Measurements from ENCODE around the gene VKORC1L1.

VKORC1L1 gene

DNA sequence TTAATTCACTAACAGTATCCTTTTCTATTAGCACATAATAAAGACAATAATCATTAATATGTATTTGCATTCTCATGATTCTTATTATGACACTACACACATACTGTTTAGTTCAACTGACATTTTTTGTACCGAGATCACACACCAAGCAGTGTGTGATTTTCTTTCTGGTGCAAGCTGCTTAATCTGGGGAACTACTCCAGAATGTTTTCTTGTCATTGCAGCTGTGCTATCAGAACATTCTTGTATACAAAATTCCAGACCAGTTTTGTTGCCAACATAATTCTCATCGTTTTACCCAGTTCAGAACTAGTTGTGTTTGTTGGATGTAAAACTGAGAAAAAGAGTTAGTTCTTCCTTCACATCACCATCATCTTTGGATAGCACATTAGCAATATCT, 37.4 kb downstream of the VKORC1L1 start:
- no peak for DNase-seq (ENCODE audit: insufficient read length, low spot score)
- FAIRE-seq: no peak
- TF ChIP-seq, protein P1, sequence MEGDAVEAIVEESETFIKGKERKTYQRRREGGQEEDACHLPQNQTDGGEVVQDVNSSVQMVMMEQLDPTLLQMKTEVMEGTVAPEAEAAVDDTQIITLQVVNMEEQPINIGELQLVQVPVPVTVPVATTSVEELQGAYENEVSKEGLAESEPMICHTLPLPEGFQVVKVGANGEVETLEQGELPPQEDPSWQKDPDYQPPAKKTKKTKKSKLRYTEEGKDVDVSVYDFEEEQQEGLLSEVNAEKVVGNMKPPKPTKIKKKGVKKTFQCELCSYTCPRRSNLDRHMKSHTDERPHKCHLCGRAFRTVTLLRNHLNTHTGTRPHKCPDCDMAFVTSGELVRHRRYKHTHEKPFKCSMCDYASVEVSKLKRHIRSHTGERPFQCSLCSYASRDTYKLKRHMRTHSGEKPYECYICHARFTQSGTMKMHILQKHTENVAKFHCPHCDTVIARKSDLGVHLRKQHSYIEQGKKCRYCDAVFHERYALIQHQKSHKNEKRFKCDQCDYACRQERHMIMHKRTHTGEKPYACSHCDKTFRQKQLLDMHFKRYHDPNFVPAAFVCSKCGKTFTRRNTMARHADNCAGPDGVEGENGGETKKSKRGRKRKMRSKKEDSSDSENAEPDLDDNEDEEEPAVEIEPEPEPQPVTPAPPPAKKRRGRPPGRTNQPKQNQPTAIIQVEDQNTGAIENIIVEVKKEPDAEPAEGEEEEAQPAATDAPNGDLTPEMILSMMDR (IDR thresholded peaks at IDR 0.05; ENCODE audit: insufficient read depth, missing control alignments): no peak

GRCh38 chr7:65912237-65912636, 39.4 kb downstream of the VKORC1L1 start:
- DNase-seq (ENCODE audit: insufficient read length, low spot score) (no peak), FAIRE-seq (no peak)
- TF ChIP-seq, protein P1 (IDR thresholded peaks at IDR 0.05; ENCODE audit: insufficient read depth, missing control alignments): no peak

DNA sequence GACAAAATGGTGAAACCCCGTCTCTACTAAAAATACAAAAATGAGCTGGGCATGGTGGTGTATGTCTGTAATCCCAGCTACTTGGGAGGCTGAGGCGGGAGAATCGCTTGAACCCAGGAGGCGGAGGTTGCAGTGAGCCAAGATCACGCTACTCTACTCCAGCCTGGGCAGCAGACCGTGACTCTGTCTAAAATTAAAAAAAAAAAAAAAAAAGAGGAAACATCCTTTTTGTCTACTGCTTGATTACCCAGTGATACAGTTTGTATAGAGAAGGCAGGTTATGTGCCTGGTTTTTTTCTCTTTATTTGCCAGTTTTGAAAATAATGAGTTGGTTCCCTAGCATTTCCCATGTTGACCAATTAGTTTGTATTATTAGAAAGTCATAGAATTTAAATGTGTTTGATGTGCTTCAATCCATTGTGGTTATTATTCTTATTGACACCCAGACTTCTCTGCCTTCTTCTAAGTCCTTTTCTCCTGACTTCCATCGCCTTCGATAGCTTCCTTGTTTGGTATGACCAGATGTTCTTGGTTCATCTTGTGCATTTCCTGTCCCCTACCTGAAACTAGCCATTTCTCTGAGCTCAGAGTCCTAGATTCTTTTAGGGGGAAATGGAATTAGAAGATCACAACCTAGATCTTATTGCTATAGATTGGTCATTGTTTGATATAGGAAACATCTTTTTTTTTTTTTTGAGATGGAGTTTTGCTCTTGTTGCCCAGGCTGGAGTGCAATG, 43.2 kb downstream of the VKORC1L1 start:
- no peak for DNase-seq (ENCODE audit: insufficient read length, low spot score)
- FAIRE-seq: no peak
- TF ChIP-seq, protein P1 (IDR thresholded peaks at IDR 0.05; ENCODE audit: insufficient read depth, missing control alignments): no peak

GRCh38 chr7:65923316-65923715, 50.4 kb downstream of the VKORC1L1 start:
- DNase-seq (ENCODE audit: insufficient read length, low spot score): no peak
- TF ChIP-seq, protein P1 (IDR thresholded peaks at IDR 0.05; ENCODE audit: insufficient read depth, missing control alignments): no peak
- no peak for FAIRE-seq

GRCh38 chr7:65924193-65924592, 51.3 kb downstream of the VKORC1L1 start:
- TF ChIP-seq, protein P1 (IDR thresholded peaks at IDR 0.05; ENCODE audit: insufficient read depth, missing control alignments): no peak
- FAIRE-seq (no peak), DNase-seq (ENCODE audit: insufficient read length, low spot score) (no peak)

GRCh38 chr7:65925040-65925439, 52.2 kb downstream of the VKORC1L1 start:
- TF ChIP-seq, protein P1 (IDR thresholded peaks at IDR 0.05; ENCODE audit: insufficient read depth, missing control alignments): no peak
- DNase-seq (ENCODE audit: insufficient read length, low spot score) (no peak), FAIRE-seq (no peak)

DNA sequence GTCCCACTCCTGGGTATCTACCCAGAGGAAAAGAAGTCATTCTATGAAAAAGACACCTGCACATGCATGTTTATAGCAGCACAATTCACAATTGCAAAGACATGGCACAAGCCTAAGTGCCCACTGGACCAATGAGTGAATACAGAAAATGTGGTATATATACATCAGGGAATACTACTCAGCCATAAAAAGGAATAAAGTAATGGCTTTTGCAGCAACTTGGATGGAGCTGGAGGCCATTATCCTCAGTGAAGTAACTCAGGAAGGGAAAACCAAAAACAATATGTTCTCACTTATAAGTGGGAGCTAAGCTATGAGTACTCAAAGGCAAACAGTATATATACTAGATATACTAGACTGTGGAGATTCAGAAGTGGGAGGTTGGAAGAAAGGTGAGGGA, 53.7 kb downstream of the VKORC1L1 start:
- no peak for DNase-seq (ENCODE audit: insufficient read length, low spot score)
- TF ChIP-seq, protein P1 (IDR thresholded peaks at IDR 0.05; ENCODE audit: insufficient read depth, missing control alignments): no peak
- FAIRE-seq: no peak
